Measurements from ENCODE around the gene AGPAT1.
A peak's percentile ranks its signal among the peaks of the same experiment; 100 is the strongest.
"Not testable (repeated sequence)": the region's sequence is repeated elsewhere in the genome, so short reads cannot be mapped to it uniquely, and the experiment has no call there.

The AGPAT1 gene

GRCh38 chr6:32175711-32176475 is at the start of gene AGPAT1:
TSS of gene AGPAT1 (minus strand) at chr6:32176084. CDS start at chr6:32171496, 4,588 bp downstream.
- peak within 1 kb of the TSS; percentile 99 for H3K4me3 ChIP-seq (ENCODE audit: low read depth, low read length)
- peak; percentile 94 for DNase-seq (ENCODE audit: low read depth)

- DNase-seq (ENCODE audit: low read depth): no peak
- no peak overlapping the region for H3K4me3 ChIP-seq (ENCODE audit: low read depth, low read length)
Observed at GRCh38 chr6:32224696-32225095, 48.8 kb upstream of the AGPAT1 start.

GRCh38 chr6:32223258-32224235 is 47.7 kb upstream of the AGPAT1 start, which contains the start of gene NOTCH4:
TSS of gene NOTCH4 (minus strand) at chr6:32224067. CDS start at chr6:32223928, 139 bp downstream.
- no peak for DNase-seq (ENCODE audit: low read depth)
- H3K4me3 ChIP-seq (ENCODE audit: low read depth, low read length): no peak within 1 kb of the TSS

GRCh38 chr6:32222333-32223230 is 46.7 kb upstream of the AGPAT1 start:
- DNase-seq (ENCODE audit: low read depth): no peak

GRCh38 chr6:32220021-32220420 is 44.1 kb upstream of the AGPAT1 start:
- DNase-seq (ENCODE audit: low read depth): no peak

More at GRCh38 chr6:32222333-32223230, 46.7 kb upstream of the AGPAT1 start:
- H3K4me3 ChIP-seq (ENCODE audit: low read depth, low read length): no peak overlapping the region

GRCh38 chr6:32218167-32218566 is 42.3 kb upstream of the AGPAT1 start:
- DNase-seq (ENCODE audit: low read depth): no peak
- H3K4me3 ChIP-seq (ENCODE audit: low read depth, low read length): no peak overlapping the region

More at GRCh38 chr6:32220021-32220420, 44.1 kb upstream of the AGPAT1 start:
- no peak overlapping the region for H3K4me3 ChIP-seq (ENCODE audit: low read depth, low read length)

GRCh38 chr6:32216998-32217397 is 41.1 kb upstream of the AGPAT1 start:
- no peak overlapping the region for H3K4me3 ChIP-seq (ENCODE audit: low read depth, low read length)
- no peak for DNase-seq (ENCODE audit: low read depth)

GRCh38 chr6:32216285-32216684 is 40.4 kb upstream of the AGPAT1 start:
- H3K4me3 ChIP-seq (ENCODE audit: low read depth, low read length): no peak overlapping the region
- DNase-seq (ENCODE audit: low read depth): no peak

GRCh38 chr6:32215617-32216016 is 39.7 kb upstream of the AGPAT1 start:
- DNase-seq (ENCODE audit: low read depth): no peak
- no peak overlapping the region for H3K4me3 ChIP-seq (ENCODE audit: low read depth, low read length)

GRCh38 chr6:32214126-32214525 is 38.2 kb upstream of the AGPAT1 start:
- DNase-seq (ENCODE audit: low read depth): no peak
- no peak overlapping the region for H3K4me3 ChIP-seq (ENCODE audit: low read depth, low read length)

GRCh38 chr6:32213649-32214048 is 37.8 kb upstream of the AGPAT1 start:
- no peak for DNase-seq (ENCODE audit: low read depth)
- no peak overlapping the region for H3K4me3 ChIP-seq (ENCODE audit: low read depth, low read length)

- DNase-seq (ENCODE audit: low read depth): no peak
- H3K4me3 ChIP-seq (ENCODE audit: low read depth, low read length): no peak overlapping the region
Observed at GRCh38 chr6:32212076-32212760, 36.3 kb upstream of the AGPAT1 start.

GRCh38 chr6:32211432-32211831 is 35.5 kb upstream of the AGPAT1 start:
- not testable (repeated sequence) for H3K4me3 ChIP-seq (ENCODE audit: low read depth, low read length); DNase-seq (ENCODE audit: low read depth)

GRCh38 chr6:32210191-32210601 is 34.3 kb upstream of the AGPAT1 start:
- no peak overlapping the region for H3K4me3 ChIP-seq (ENCODE audit: low read depth, low read length)
- no peak for DNase-seq (ENCODE audit: low read depth)

GRCh38 chr6:32208996-32209395 is 33.1 kb upstream of the AGPAT1 start:
- no peak overlapping the region for H3K4me3 ChIP-seq (ENCODE audit: low read depth, low read length)
- DNase-seq (ENCODE audit: low read depth): no peak

GRCh38 chr6:32204268-32204715 is 28.4 kb upstream of the AGPAT1 start:
- H3K4me3 ChIP-seq (ENCODE audit: low read depth, low read length): no peak overlapping the region
- DNase-seq (ENCODE audit: low read depth): no peak

GRCh38 chr6:32203426-32204267 is 27.8 kb upstream of the AGPAT1 start:
- no peak for DNase-seq (ENCODE audit: low read depth)
- H3K4me3 ChIP-seq (ENCODE audit: low read depth, low read length): no peak overlapping the region

- no peak overlapping the region for H3K4me3 ChIP-seq (ENCODE audit: low read depth, low read length)
- DNase-seq (ENCODE audit: low read depth): no peak
Observed at GRCh38 chr6:32202186-32202585, 26.3 kb upstream of the AGPAT1 start.

Data from skeletal muscle cell (primary cell).